HG03159 (cell line): ENCODE data around the gene SMIM9.
A peak's percentile ranks its signal among the peaks of the same experiment; 100 is the strongest.
"Not testable (repeated sequence)": the region's sequence is repeated elsewhere in the genome, so short reads cannot be mapped to it uniquely, and the experiment has no call there.

ENCODE experiments used
- ATAC-seq: cut with Tn5 transposase; IDR thresholded peaks from one replicate; pipeline ENCODE4 v1.9.1; 2021; ENCODE audit warnings: mild to moderate bottlenecking, moderate library complexity; ENCODE audit not compliant: unreplicated experiment

Gene SMIM9

DNA sequence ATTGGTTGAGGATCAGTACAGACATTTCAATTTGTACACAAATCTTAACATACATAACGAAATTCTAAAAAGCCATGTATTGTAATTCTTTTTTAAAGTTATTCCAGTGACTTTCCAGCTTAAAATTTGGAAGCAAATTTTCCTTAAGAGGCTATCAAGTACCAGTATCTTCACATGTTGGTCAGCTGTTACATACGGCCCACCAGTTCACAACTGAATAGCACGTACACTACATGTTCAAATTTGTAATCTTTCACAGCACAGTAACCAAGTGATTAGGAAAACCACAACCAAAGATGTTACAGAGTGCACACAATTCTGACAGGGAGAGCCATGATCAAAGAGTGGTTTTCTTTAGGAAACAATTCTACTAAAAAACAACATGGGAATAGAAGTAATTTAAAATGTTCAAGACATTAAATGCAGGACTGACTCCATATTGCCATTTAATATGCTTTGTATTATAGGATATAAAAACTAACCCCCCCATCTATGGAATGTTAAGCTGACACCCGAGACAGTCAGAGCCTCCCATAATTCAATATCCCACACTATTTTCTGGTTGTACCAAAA lies 18.1 kb downstream of the SMIM9 start:
- ATAC-seq = not testable (repeated sequence)

GRCh38 chrX:154815274-154815818 lies 19.1 kb downstream of the SMIM9 start:
- ATAC-seq = no peak

DNA sequence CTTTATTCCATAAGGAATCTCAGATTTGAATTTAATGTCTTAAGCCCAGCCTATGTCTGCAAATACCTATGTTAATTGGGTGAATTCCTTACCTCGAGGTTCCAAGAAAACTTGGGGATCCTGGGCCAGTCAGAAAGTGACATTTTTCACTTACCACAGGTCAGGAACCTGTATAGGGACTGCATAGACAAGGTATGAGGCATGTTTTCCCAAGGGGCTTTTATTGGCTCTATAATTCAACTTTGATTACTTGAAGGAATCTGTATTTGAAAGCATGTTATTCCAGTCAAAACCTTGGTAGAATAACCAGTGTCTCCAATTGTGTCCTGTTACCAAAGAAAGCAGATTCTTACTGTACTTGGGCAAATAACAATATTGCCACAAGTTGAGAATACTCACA lies 20.7 kb downstream of the SMIM9 start:
- ATAC-seq = no peak

DNA sequence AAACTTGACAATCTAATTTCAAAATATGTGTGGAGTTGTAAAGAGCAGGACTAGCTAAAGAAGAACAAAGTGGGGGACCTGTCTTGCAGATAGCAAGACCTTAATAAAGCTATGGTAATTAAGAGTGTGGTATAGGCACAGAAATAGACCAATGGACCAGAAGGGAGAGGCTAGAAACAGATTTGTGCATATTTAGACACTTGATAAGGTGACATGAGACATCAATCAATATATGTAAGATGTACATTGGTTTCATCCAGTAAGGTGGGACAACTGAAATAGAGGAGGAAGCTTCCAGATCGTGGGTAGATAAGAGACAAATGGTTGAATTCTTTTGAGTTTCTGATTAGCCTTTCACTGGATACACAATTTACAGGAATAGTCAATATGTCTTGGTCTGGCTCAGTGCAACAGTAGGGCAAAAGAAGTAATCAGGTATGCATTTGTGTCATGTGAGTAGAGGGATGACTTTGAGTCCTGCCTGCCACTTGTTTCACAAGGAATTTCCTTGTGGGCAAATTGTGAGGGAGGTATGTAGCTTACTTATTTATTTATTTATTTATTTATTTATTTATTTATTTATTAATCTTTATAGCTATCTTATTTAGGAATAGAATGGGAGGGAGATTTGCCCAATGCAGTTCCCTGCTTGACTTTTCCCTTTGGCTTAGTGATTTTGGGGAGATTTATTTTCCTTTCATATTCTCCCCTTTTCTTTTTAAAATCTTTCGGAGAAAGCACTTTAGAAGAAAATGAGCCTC lies 21.9 kb downstream of the SMIM9 start:
- ATAC-seq = no peak

DNA sequence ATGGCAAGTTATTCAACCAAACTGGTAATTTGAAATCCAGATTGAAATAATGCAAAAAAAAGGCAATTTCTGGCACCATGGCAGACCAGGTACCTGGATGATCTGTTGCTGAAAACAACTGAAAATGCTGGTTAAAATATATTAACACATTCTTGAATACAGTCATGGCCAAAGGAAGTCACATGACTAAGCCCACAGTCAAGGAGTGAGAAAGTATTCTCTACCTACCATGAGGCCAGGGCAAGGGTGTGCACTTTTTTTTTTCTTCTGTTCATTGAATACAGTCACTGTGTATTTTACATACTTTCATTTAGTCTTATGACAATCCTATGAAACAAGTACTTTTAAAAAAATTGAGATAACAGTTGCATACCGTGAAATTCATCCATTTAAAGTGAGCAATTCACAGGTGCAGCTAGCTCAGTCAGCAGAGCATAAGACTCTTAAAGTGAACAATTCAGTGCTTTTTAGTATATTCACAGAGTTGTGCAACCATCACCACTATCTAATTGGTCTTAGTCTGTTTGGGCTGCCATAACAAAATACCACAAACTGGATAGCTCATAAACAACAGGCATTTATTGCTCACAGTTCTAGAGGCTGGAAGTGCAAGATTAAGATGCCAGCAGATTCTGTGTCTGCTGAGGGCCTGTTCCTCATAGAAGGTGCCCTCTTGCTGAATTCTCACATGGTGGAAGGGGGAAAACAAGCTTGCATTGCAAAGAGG lies 24.4 kb downstream of the SMIM9 start:
- ATAC-seq = no peak

DNA sequence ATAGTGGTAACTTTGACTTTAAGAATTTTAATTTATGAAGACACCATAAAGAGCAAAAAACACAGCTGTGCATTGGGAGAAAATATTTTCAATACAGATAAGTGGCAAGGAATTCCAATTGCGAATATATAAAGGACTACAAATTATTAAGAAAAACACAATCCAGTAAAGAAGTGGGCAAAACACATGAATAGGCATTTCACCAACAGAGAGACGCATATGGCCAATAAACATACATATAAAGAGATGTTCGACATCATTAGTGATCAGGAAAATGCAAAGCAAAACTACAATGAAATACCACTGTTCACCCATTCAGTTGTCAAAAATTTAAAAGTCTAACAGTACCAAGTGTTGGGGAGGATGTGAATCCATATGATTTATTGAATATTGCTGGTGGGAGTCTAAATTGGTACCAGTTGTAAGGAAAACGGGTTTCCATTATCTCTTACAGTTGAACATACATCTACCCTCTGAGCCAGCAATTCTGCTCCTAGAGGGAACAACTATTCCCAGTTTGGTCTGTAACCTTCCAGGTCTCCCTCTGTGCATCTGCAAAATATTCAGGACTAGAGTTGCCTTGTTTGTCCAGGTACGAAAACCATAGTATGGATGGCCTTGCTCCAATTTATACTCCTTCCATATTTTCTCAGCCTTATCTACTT lies 27.5 kb downstream of the SMIM9 start:
- ATAC-seq = no peak

DNA sequence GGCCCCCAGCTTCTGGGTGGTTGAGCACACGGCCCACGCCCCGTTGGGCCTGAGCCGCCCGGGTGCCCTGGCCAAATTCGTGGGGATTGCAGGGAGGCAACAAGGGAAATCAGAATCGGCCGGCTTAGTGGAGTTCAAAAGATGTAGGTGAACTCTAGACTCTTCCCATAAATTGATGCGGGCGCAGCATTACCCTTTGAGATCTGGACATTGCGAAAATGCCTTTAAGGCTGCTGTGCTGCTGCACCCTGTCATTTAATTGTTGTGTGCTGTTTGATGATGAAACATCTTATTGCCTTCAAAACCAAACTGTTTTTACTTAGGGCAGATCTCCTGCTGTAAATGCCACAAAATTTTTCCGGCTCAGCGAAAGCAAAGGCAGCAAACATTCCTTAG lies 28.8 kb downstream of the SMIM9 start:
- ATAC-seq = no peak

DNA sequence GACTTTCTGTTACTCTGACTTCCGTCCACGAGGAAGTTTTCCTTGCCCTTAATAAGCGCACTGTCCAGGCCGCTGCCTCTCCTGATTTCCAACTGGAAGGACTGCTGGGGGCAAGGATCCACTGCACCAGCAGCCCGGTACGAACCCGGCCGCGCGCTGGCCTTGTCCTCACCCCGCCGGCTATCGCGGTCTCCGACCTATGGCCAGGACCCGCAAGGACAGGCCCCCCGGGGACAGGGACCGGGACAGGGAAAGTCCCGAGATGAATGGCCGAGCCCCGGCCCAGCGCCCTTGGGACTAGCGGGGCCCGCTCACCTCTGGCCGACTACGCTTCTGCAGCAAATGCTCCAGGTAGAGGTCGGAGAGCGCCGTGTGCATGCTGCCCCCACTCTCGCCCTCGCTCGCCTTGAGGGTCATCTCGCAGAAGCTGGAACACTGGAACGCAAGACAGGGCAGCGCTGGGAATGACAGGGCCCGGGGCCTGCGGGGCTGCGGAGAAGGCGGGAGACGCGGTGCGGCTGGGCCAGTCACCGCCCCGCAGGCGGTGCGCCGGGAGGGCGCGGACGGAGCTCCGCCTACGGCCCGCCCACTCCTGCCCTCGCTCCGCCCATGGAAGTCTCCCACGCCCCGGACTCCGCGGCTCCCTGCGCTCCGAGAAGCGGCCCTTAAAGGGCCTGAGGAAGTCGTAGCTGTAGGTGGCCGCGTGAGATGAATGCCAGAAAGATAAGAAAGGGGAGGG lies 29.3 kb downstream of the SMIM9 start, which contains the start of gene MPP1:
TSS of gene MPP1 (minus strand) at position 529 of the 739 bp plus-strand sequence. CDS start at position 417, 112 bp downstream.
- peak; percentile 87 for ATAC-seq

- no peak for ATAC-seq
Observed at GRCh38 chrX:154804261-154804956, 30.1 kb downstream of the SMIM9 start.

GRCh38 chrX:154802947-154803346 lies 31.5 kb downstream of the SMIM9 start:
- no peak for ATAC-seq

DNA sequence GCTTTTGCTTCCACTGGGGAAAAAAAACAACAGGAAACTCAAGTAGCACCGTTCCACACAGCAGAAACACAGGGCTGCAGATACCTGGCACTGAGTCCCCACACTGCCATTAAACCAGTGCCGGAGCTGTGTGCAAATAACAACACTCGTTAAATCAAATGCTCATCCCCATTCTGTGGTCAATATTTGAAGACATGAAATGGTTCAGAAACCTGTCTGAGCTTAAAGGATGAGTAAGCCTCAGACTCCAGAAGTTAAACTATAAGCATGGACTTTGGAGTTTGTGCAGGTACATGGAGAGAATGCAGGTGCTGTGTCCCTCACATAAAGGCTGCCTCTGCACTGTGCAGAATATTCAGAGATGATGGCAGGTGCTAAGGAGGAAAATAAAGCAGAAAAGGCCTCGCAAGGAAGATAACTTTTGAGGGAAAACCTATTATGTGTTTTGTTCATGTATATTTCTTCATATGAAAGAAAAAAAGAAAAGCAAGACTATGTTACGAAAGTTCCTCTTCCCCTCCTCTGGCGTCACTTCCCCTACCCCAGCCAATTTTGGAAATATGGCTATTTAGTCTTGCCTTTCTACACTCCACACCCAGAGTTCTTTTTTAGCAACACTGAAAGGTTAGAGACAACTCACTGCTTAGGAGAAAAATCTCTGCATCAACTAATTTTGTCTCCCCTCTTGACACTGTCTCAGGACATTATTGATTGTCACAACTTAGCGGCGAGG lies 33.8 kb downstream of the SMIM9 start:
- ATAC-seq = no peak

GRCh38 chrX:154799556-154800348 lies 34.7 kb downstream of the SMIM9 start:
- no peak for ATAC-seq

DNA sequence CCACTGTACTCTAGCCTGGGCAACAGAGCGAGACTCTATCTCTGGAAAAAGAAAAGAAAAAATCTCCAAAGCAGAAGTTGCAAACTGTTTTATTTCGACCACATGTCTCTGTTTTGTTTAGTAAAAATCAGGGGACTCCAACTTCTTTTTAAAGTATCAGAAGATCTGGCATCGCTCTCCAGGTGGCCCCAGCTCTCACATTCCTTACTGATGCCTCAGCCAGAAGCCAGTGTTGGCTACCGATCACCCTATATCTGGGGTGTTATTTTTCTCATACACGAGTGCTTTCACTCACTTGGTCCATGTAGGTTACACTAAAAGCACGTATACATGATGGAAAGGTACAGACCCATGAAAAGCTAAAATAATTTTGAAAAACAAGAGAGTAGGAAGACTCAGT lies 37.5 kb downstream of the SMIM9 start:
- no peak for ATAC-seq

- ATAC-seq = no peak
Observed at GRCh38 chrX:154795016-154795415, 39.4 kb downstream of the SMIM9 start.

DNA sequence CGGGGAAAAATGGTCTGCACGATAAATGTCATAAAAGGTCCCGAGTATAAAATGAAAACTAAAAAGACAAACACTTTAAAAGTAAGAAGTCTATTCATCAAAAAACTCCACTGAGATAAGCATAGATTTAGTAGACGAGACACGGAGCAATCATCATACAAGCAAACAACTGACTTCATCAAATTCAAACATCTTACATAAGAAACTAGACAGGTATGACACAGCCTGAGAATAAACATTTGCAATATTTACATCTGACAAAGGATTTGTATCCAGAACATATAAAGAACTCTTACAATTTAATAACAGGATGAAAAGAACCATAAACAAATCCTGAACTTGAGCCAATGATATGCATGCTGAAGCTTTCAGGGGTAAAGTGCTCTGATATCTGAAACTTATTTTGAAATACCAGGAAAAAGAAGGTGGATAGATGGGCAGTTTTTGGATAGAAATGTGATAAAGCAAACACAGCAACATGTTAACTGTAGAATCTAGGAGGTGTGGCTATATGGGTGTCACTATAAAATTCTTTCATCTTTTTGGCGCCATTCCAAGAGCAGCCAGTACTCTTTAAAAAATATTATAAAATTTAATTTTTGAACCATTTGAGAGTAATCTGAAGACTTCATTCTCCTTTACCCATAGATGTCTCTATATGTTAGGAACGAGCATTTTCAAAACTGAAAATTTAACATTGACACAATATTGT lies 41.2 kb downstream of the SMIM9 start:
- ATAC-seq = no peak

GRCh38 chrX:154791939-154792338 lies 42.5 kb downstream of the SMIM9 start:
- ATAC-seq = no peak

DNA sequence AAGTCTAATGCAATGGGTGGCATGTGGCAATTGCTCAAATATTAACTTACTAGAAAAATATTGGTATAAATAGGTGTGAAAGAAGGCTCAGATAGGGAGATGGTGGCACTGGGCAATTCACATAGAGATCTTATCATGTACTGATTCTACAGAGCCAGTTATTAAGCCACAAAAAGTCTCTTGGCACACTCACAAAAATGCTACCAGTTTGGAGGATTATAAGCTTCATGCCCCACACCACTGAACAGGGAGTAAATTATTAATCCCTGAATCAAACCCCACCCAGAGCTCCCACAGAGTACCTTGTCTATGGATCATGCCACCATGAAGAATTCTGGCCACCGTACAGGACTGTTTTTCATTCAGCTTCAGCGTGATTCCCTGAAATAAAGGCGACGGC lies 43.0 kb downstream of the SMIM9 start:
- ATAC-seq = no peak

- ATAC-seq = no peak
Observed at GRCh38 chrX:154785716-154786115, 48.7 kb downstream of the SMIM9 start.
